GM06990 (cell line): ENCODE measurements around the gene TTC9.

Experiments
- DNase-seq: peaks from one replicate; pipeline ENCODE4 v3.0.0-alpha.2; 2011; ENCODE audit not compliant: insufficient read length; ENCODE audit errors: extremely low read depth
- H3K27me3 ChIP-seq: replicated peaks from 2 replicates; pipeline ENCODE4 v1.6.0; 2011; ENCODE audit warnings: low read length; ENCODE audit not compliant: control insufficient read depth, insufficient read depth
- H3K36me3 ChIP-seq: 2 replicates; pipeline ENCODE4 v1.5.1; 2011; ENCODE audit warnings: low read length; ENCODE audit not compliant: control insufficient read depth, insufficient read depth
- H3K4me3 ChIP-seq: replicated peaks from 2 replicates; pipeline ENCODE4 v1.5.1; 2011; ENCODE audit warnings: low read depth, mild to moderate bottlenecking, control low read depth, low read length
- TF ChIP-seq, protein P1 (sequence below): IDR thresholded peaks from 2 replicates; pipeline ENCODE4 v1.5.1; 2011; ENCODE audit warnings: low read length, control low read depth, mild to moderate bottlenecking, inconsistent platforms; ENCODE audit not compliant: insufficient read depth, poor library complexity, severe bottlenecking

The TTC9 gene

GRCh38 chr14:70653662-70654061 lies 11.9 kb downstream of the TTC9 start:
- H3K27me3 ChIP-seq = no peaks in the 10 kb centered on the region
- H3K4me3 ChIP-seq = no peak overlapping the region
- DNase-seq = no peak
- TF ChIP-seq, protein P1, sequence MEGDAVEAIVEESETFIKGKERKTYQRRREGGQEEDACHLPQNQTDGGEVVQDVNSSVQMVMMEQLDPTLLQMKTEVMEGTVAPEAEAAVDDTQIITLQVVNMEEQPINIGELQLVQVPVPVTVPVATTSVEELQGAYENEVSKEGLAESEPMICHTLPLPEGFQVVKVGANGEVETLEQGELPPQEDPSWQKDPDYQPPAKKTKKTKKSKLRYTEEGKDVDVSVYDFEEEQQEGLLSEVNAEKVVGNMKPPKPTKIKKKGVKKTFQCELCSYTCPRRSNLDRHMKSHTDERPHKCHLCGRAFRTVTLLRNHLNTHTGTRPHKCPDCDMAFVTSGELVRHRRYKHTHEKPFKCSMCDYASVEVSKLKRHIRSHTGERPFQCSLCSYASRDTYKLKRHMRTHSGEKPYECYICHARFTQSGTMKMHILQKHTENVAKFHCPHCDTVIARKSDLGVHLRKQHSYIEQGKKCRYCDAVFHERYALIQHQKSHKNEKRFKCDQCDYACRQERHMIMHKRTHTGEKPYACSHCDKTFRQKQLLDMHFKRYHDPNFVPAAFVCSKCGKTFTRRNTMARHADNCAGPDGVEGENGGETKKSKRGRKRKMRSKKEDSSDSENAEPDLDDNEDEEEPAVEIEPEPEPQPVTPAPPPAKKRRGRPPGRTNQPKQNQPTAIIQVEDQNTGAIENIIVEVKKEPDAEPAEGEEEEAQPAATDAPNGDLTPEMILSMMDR = no peak
- H3K36me3 ChIP-seq = peaks cover 7% of the 10 kb centered on the region

- H3K4me3 ChIP-seq = no peak overlapping the region; the same call in 1 of the 2 replicates
- H3K36me3 ChIP-seq = peaks cover 7% of the 10 kb centered on the region
- H3K27me3 ChIP-seq = no peaks in the 10 kb centered on the region
- TF ChIP-seq, protein P1 = no peak
- DNase-seq = peak; percentile 64
These were observed 12.9 kb downstream of the TTC9 start for GRCh38 chr14:70654632-70655031.

DNA sequence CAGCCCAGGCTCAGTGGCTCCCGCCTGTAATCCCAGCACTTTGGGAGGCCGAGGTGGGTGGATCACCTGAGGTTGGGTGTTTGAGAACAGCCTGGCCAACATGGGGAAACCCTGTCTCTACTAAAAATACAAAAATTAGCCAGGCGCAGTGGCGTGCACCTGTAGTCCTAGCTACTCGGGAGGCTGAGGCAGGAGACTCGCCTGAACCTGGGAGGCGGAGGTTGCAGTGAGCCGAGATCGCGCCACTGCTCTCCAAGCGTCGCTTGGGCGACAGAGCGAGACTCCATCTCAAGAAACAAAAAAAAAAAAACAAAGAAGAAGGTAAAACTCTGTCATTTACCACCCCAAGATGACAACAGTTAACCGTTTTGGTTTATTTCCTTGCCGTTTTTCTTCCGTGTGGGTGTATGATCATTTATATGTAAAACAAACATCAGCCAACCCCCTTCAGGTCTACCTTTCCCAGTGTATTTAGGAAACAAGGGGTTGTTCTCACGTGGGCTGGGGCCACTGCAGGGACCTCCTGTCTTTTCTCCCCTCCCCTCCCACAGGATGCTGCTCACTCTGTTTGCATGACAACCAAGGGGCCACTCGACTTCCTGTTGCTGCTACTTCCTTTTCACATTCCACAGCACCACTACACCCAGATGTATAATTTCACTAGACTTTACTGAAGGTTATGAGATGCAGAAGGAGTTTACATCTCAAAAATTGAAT lies 13.6 kb downstream of the TTC9 start:
- peak; percentile 81 for DNase-seq
- Histone ChIP-seq H3K4me3 (peak overlapping the region; percentile 44), H3K36me3 (peaks cover 5% of the 10 kb centered on the region), H3K27me3 (no peaks in the 10 kb centered on the region)
- TF ChIP-seq, protein P1 = no peak

GRCh38 chr14:70658899-70659298 lies 17.2 kb downstream of the TTC9 start:
- no peaks in the 10 kb centered on the region for H3K27me3 ChIP-seq
- TF ChIP-seq, protein P1 = no peak
- no peak for DNase-seq

DNA sequence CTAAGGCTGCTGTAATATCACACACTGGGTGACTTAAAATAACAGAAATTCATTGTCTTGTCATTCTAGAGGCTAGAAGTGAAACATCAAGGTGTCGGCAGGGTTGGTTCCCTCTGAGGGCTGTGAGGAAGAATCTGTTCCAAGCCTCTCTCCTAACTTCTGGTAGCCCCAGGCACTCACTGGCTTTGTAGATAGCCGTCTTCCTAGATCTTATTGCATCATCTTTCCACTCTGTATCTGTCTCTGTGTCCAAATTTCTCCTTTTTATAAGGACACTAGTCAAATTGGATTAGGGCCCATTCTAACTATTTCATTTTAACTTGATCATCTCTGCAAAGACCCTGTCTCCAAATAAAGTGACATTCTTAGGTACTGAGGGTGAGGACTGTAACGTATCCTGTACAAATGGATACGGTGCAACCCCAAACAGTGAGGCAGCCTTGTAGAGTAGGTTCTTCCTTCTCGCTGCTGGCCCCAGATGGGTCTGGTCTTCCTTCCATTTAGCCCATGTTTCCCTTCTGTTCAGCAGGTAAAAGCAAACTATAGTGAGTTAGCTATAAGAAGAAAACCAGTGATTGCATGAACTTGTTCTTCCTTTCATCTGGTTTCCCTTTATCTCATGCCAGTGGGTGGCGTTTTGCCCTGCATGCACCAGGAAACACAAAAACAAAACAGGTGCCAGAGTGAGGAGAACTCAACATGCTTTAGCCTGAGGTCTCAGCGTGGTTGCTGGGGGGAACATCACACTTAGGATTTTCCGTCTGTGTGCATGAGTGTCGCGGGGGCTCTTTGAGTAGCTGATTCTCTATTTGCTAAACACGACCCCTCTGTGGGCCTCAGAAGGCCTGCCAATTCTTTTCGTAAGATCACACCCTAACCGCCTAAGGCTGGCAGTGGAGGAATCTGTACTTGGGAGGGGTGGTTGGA lies 19.5 kb downstream of the TTC9 start:
- DNase-seq = no peak
- no peak overlapping the region for H3K4me3 ChIP-seq
- TF ChIP-seq, protein P1 = peak; percentile 38
- H3K27me3 ChIP-seq = no peaks in the 10 kb centered on the region
- no peaks in the 10 kb centered on the region; the same call in 1 of the 2 replicates for H3K36me3 ChIP-seq

More at GRCh38 chr14:70658899-70659298, 17.2 kb downstream of the TTC9 start:
- Histone ChIP-seq H3K4me3 (no peak overlapping the region), H3K36me3 (no peaks in the 10 kb centered on the region; the same call in none of the 2 replicates)
